BJ (cell line): ENCODE measurements around the gene TIAM2. TPM values are rescaled to one million over a fixed set of nuclear protein-coding genes. Genes with fewer than 3 reads are reported as not detected.
"Not testable (repeated sequence)": the region's sequence is repeated elsewhere in the genome, so short reads cannot be mapped to it uniquely, and the experiment has no call there.

Source experiments
- CTCF ChIA-PET: fragments of 350-600 bp; formaldehyde crosslinking; extraction: SDS; loops from one replicate; lab custom pipeline; 2021; ENCODE audit warnings: antibody characterized with exemption, inconsistent platforms; lab: Yijun Ruan, JAX
- POLR2A ChIA-PET: fragments of 300-600 bp; sonication (Branson Sonifier 250); formaldehyde crosslinking; extraction: SDS; loops from one replicate; lab custom pipeline; 2021; ENCODE audit warnings: antibody characterized with exemption; lab: Charles Lee
- DNase-seq: peaks from one replicate; pipeline ENCODE4 v3.0.0-alpha.2; 2011; ENCODE audit warnings: low read depth
- H3K27me3 ChIP-seq: 2 replicates; pipeline ENCODE4 v1.6.0; 2011; ENCODE audit warnings: low read length; ENCODE audit not compliant: control insufficient read depth, insufficient read depth
- H3K36me3 ChIP-seq: 2 replicates; pipeline ENCODE4 v1.5.1; 2011; ENCODE audit warnings: low read length; ENCODE audit not compliant: control insufficient read depth, insufficient read depth
- H3K4me3 ChIP-seq: 2 replicates; pipeline ENCODE4 v1.5.1; 2011; ENCODE audit warnings: low read depth, mild to moderate bottlenecking, control low read depth, low read length
- polyA plus RNA-seq: library from polyadenylated mRNA; depleted of rRNA; stranded (reverse); fragments of >200 nt; gene quantifications from 2 replicates; pipeline ENCODE4 v1.2.3, GENCODE V29; 2011
- TF ChIP-seq, protein P1 (sequence below): IDR thresholded peaks from 2 replicates; pipeline ENCODE4 v1.5.1; 2011; ENCODE audit warnings: low read depth, mild to moderate bottlenecking, control low read depth, inconsistent platforms, low read length, moderate library complexity; ENCODE audit not compliant: insufficient read depth

Gene TIAM2
- polyA plus RNA-seq, 1 experiment: 4.6 TPM

DNA sequence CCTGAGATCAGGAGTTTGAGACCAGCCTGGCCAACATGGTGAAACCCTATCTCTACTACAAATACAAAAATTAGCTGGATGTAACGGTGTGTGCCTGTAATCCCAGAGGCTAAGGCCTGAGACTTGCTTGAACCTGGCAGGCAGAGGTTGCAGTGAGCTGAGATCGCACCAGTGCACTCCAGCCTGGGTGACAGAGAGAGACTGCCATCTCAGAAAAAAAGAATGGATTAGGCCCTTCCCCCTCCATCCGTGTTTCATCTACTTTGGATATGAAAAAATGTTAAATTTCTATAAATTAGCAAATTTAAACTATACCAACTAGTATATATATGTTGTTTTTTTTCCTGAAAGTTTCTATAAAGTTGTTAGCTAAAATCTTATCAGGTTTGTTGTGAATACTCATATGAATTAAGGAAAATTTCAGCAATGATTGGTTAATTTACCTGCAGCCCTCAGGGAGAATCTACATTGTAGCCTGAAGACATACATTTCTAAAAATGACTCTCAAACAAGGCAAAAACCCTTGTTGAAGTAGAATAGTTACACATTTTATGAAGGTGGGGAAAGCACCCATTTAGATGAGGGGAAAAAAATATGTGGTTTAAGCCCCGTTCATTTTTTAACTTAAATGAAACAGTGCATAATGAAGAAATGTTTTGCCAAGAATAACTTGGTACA is 120.9 kb downstream of the TIAM2 start:
- CTCF ChIA-PET: interaction anchor here (0.9 to 1.0 kb wide), 2 partner anchors 9 to 188 kb away, joined by 3 read pairs; no protein-coding TSS in a partner anchor
- Histone ChIP-seq H3K27me3 (no peaks in the 10 kb centered on the region), H3K36me3 (no peaks in the 10 kb centered on the region), H3K4me3 (no peak overlapping the region)
- TF ChIP-seq, protein P1, sequence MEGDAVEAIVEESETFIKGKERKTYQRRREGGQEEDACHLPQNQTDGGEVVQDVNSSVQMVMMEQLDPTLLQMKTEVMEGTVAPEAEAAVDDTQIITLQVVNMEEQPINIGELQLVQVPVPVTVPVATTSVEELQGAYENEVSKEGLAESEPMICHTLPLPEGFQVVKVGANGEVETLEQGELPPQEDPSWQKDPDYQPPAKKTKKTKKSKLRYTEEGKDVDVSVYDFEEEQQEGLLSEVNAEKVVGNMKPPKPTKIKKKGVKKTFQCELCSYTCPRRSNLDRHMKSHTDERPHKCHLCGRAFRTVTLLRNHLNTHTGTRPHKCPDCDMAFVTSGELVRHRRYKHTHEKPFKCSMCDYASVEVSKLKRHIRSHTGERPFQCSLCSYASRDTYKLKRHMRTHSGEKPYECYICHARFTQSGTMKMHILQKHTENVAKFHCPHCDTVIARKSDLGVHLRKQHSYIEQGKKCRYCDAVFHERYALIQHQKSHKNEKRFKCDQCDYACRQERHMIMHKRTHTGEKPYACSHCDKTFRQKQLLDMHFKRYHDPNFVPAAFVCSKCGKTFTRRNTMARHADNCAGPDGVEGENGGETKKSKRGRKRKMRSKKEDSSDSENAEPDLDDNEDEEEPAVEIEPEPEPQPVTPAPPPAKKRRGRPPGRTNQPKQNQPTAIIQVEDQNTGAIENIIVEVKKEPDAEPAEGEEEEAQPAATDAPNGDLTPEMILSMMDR: no peak
- DNase-seq: no peak
- POLR2A ChIA-PET: no interaction called here

DNA sequence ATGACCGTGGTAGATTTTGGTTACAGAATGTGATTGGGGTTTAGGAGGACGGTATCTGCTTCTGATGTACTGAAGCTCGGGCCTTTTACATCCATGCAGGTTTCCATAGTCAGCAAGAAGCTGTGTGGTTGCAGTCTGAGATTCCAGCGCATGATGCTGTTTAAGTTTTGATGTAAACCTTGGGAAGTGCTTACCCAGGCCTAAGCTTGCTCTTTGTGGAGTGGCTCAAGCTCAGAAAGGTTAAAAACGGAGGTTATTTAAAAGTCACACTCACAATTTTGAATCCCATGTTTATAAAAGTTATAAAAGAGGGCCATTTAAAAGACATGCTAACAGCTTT is 121.4 kb downstream of the TIAM2 start:
- DNase-seq: no peak
- TF ChIP-seq, protein P1: no peak
- POLR2A ChIA-PET: no interaction called here
- no peaks in the 10 kb centered on the region for H3K36me3 ChIP-seq
- H3K27me3 ChIP-seq: no peaks in the 10 kb centered on the region
- no peak overlapping the region for H3K4me3 ChIP-seq
- CTCF ChIA-PET: interaction anchor here (0.9 to 1.0 kb wide), 3 partner anchors 10 to 189 kb away, joined by 3 read pairs; no protein-coding TSS in a partner anchor

DNA sequence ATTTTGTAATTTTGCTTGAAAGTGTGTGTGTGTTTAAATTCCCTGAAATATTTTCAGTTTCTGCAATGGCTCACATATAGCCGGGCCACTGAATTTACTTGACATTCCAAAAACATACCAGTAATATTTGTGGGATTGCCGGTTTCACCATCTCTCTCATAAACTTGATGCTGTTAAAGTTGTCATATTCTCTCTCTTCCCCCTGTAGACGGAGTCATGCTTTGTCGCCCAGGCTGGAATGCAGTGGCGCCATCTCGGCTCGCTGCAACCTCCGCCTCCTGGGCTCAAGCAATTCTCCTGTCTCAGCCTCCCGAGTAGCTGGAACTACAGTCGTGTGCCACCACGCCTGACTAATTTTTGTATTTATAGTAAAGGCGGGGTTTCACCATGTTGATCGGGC is 122.1 kb downstream of the TIAM2 start:
- H3K27me3 ChIP-seq: no peaks in the 10 kb centered on the region
- peak; percentile 89 for DNase-seq
- CTCF ChIA-PET: interaction anchor here (0.6 to 1.7 kb wide), 4 partner anchors 27 to 370 kb away, joined by 3 to 5 read pairs (median 3); no protein-coding TSS in a partner anchor
- no peaks in the 10 kb centered on the region for H3K36me3 ChIP-seq
- no peak overlapping the region for H3K4me3 ChIP-seq
- TF ChIP-seq, protein P1: no peak
- POLR2A ChIA-PET: no interaction called here

DNA sequence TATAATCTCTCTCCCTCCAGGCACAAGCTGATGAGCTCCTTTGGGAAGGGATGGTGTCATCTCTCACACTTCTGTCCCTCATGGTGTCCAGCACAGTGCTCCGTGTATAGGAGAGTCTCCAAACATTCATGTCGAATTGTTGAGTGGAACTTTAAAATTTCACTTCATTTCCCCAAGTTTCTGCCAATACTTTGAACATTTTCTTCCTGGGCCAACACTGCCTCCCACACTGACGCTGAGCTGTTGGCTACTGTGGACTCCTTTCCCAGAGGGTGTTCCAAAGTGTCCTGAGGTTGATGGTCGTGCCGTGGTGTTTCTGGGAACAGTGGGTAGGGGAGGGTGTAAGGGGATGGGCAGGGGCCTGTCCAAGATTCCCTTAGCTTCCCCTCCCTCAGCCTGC is 122.7 kb downstream of the TIAM2 start:
- H3K27me3 ChIP-seq: no peaks in the 10 kb centered on the region
- no peaks in the 10 kb centered on the region for H3K36me3 ChIP-seq
- no peak for DNase-seq
- ChIA-PET CTCF (interaction anchor here (0.6 to 1.7 kb wide), 3 partner anchors 56 to 369 kb away, joined by 3 to 5 read pairs (median 3); no protein-coding TSS in a partner anchor), POLR2A (no interaction called here)
- TF ChIP-seq, protein P1: no peak
- no peak overlapping the region for H3K4me3 ChIP-seq

DNA sequence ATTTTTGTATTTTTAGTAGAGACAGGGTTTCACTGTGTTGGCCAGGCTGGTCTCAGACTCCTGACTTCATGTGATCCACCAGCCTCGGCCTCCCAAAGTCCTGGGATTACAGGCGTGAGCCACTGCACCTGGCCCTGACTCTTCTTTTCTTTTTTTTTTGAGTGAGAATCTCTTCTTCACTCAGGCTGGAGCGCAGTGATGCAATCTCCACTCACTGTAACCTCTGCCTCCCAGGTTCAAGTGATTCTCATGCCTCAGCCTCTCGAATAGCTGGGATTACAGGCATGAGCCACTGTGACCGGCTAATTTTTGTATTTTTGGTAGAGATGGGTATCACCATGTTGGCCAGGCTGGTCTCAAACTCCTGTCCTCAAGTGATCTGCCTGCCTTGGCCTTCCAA is 124.1 kb downstream of the TIAM2 start:
- H3K27me3 ChIP-seq, CTCF ChIA-PET, DNase-seq, H3K4me3 ChIP-seq, H3K36me3 ChIP-seq, POLR2A ChIA-PET: not testable (repeated sequence)
